HEK293 (cell line): ENCODE results near the gene ODAD3.

ENCODE experiments used
- CTCF ChIP-seq: fragments of 450-650 bp; formaldehyde crosslinking; IDR thresholded peaks from 2 replicates; pipeline ENCODE4 v1.5.1; 2016; ENCODE audit warnings: missing biosample characterization, missing genetic modification characterization
- GLI2 ChIP-seq: fragments of 450-650 bp; formaldehyde crosslinking; IDR thresholded peaks from 2 replicates; pipeline ENCODE4; 2017; ENCODE audit warnings: missing biosample characterization, missing genetic modification characterization, low read depth, borderline replicate concordance
- PATZ1 ChIP-seq: fragments of 450-650 bp; formaldehyde crosslinking; IDR thresholded peaks from 2 replicates; pipeline ENCODE4 v1.5.1; 2016; ENCODE audit warnings: missing biosample characterization, missing genetic modification characterization
- SETDB1 ChIP-seq: IDR thresholded peaks from one replicate; pipeline ENCODE4 v1.6.1; 2017; ENCODE audit warnings: mild to moderate bottlenecking, low read length, moderate library complexity, mixed read lengths; ENCODE audit not compliant: insufficient read length
- ZNF311 ChIP-seq: fragments of 450-650 bp; formaldehyde crosslinking; IDR thresholded peaks from 2 replicates; pipeline ENCODE4 v1.5.1; 2017; ENCODE audit warnings: missing biosample characterization, missing genetic modification characterization, borderline replicate concordance
- ZNF610 ChIP-seq: fragments of 450-650 bp; formaldehyde crosslinking; IDR thresholded peaks from 2 replicates; pipeline ENCODE4 v1.5.1; 2016; ENCODE audit warnings: missing biosample characterization, missing genetic modification characterization, borderline replicate concordance
- ZNF785 ChIP-seq: fragments of 450-650 bp; formaldehyde crosslinking; IDR thresholded peaks from 2 replicates; pipeline ENCODE4 v1.5.1; 2016; ENCODE audit warnings: missing biosample characterization, missing genetic modification characterization
- TF ChIP-seq, protein P1 (sequence below): fragments of 450-650 bp; formaldehyde crosslinking; IDR thresholded peaks from 2 replicates; pipeline ENCODE4 v1.5.1; 2016; ENCODE audit warnings: missing biosample characterization, missing genetic modification characterization, low read depth
- TF ChIP-seq, protein P2 (sequence below): fragments of 450-650 bp; formaldehyde crosslinking; IDR thresholded peaks from 2 replicates; pipeline ENCODE4 v1.5.1; 2016; ENCODE audit warnings: missing biosample characterization, missing genetic modification characterization

- TF ChIP-seq CTCF (tag by site-specific recombination) (no peak), PATZ1 (tag by site-specific recombination) (no peak), SETDB1 (no peak), ZNF311 (tag by site-specific recombination) (no peak), ZNF610 (tag by site-specific recombination) (no peak), GLI2 (tag by site-specific recombination) (no peak), ZNF785 (tag by site-specific recombination) (no peak)
- TF ChIP-seq, protein P1, sequence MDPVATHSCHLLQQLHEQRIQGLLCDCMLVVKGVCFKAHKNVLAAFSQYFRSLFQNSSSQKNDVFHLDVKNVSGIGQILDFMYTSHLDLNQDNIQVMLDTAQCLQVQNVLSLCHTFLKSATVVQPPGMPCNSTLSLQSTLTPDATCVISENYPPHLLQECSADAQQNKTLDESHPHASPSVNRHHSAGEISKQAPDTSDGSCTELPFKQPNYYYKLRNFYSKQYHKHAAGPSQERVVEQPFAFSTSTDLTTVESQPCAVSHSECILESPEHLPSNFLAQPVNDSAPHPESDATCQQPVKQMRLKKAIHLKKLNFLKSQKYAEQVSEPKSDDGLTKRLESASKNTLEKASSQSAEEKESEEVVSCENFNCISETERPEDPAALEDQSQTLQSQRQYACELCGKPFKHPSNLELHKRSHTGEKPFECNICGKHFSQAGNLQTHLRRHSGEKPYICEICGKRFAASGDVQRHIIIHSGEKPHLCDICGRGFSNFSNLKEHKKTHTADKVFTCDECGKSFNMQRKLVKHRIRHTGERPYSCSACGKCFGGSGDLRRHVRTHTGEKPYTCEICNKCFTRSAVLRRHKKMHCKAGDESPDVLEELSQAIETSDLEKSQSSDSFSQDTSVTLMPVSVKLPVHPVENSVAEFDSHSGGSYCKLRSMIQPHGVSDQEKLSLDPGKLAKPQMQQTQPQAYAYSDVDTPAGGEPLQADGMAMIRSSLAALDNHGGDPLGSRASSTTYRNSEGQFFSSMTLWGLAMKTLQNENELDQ (tag by site-specific recombination): no peak
- TF ChIP-seq, protein P2, sequence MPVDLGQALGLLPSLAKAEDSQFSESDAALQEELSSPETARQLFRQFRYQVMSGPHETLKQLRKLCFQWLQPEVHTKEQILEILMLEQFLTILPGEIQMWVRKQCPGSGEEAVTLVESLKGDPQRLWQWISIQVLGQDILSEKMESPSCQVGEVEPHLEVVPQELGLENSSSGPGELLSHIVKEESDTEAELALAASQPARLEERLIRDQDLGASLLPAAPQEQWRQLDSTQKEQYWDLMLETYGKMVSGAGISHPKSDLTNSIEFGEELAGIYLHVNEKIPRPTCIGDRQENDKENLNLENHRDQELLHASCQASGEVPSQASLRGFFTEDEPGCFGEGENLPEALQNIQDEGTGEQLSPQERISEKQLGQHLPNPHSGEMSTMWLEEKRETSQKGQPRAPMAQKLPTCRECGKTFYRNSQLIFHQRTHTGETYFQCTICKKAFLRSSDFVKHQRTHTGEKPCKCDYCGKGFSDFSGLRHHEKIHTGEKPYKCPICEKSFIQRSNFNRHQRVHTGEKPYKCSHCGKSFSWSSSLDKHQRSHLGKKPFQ (tag by site-specific recombination): no peak
These were observed 48.6 kb upstream of the ODAD3 start for GRCh38 chr19:11483366-11484111.
